K562 (cell line): ENCODE results near the gene DCXR. TPM values are rescaled to one million over a fixed set of nuclear protein-coding genes. Genes with fewer than 3 reads are reported as not detected.

Source experiments
- ARID4B ChIP-seq: sonication (generic); formaldehyde crosslinking; IDR thresholded peaks from 2 replicates; pipeline ENCODE4 v1.8.0; 2022; ENCODE audit warnings: mild to moderate bottlenecking, missing genetic modification reagents
- CCAR2 ChIP-seq: fragments of 200-400 bp; formaldehyde crosslinking; IDR thresholded peaks from 2 replicates; pipeline ENCODE4 v1.6.1; 2017; ENCODE audit warnings: mild to moderate bottlenecking, low read depth, low read length
- IRF2 ChIP-seq: sonication (generic); formaldehyde crosslinking; IDR thresholded peaks from 2 replicates; pipeline ENCODE4 v1.8.1; 2022; ENCODE audit warnings: mild to moderate bottlenecking, missing genetic modification reagents
- RBM25 ChIP-seq: fragments of 200-400 bp; formaldehyde crosslinking; IDR thresholded peaks from 2 replicates; pipeline ENCODE4 v1.6.1; 2018; ENCODE audit warnings: low read length, low read depth, moderate library complexity; ENCODE audit not compliant: severe bottlenecking
- SRSF1 ChIP-seq: fragments of 200-400 bp; formaldehyde crosslinking; IDR thresholded peaks from 2 replicates; pipeline ENCODE4 v1.6.1; 2017; ENCODE audit warnings: mild to moderate bottlenecking, low read depth, low read length, moderate library complexity
- THRAP3 ChIP-seq: fragments of 450-650 bp; IDR thresholded peaks from 2 replicates; pipeline ENCODE4 v1.6.1; 2016; ENCODE audit warnings: mild to moderate bottlenecking, inconsistent platforms, borderline replicate concordance
- ZC3H4 ChIP-seq: sonication (generic); formaldehyde crosslinking; IDR thresholded peaks from 2 replicates; pipeline ENCODE4 v1.9.0; 2021; ENCODE audit warnings: missing genetic modification reagents, borderline replicate concordance
- ZNF184 ChIP-seq: sonication (generic); formaldehyde crosslinking; IDR thresholded peaks from 2 replicates; pipeline ENCODE4 v1.5.0; 2020; ENCODE audit warnings: missing genetic modification reagents
- polyA plus RNA-seq, 8 experiments: library from polyadenylated mRNA; depleted of rRNA in 4 of 8; stranded (reverse) in 5 of 8; unstranded in 3 of 8; fragments of >200 nt; fragmentation: Nextera tagmentation in 2 of 8; fragmentation: Illumina TruSeq in 1 of 8; extraction: Ambion mirVana in 2 of 8; extraction: Trizol in 1 of 8; gene quantifications; 2 replicates each; pipeline versions ENCODE4 v1.2.1 to v1.2.3, GENCODE V29; 2011 to 2014; ENCODE audit warnings: inconsistent platforms in 1 of 8, missing spikeins in 1 of 8
- total RNA-seq, 7 experiments: library from RNA; depleted of rRNA in 6 of 7; stranded (reverse); fragments of >200 nt in 6 of 7; fragmentation: Illumina TruSeq in 2 of 7; extraction: Trizol in 2 of 7; gene quantifications; 2 replicates each; pipeline versions ENCODE4 v1.2.1 to v1.2.3, GENCODE V29; 2011 to 2021; ENCODE audit warnings: low replicate concordance in 1 of 7
- TF ChIP-seq, protein P1 (sequence below): fragments of 450-650 bp; conservative IDR thresholded peaks from 2 replicates; pipeline ENCODE4 v1.6.1; 2016; ENCODE audit warnings: missing genetic modification characterization, low read depth, mild to moderate bottlenecking, missing compliant biosample characterization, moderate library complexity
- TF ChIP-seq, protein P2 (sequence below): fragments of 150-350 bp; conservative IDR thresholded peaks from 2 replicates; pipeline ENCODE4 v1.6.1; 2014; ENCODE audit warnings: low read length

DCXR gene
- total and polyA plus RNA-seq, 9 of the 15 experiments (the other 6 are each of a cell fraction or from before 2014, with no cell fraction given): 21.3 to 274 (median 156) TPM

GRCh38 chr17:82001571-82002056 is 35.9 kb downstream of the DCXR start (continued):
- no peak for TF ChIP-seq ARID4B
- TF ChIP-seq THRAP3: no peak
- TF ChIP-seq ZC3H4 (CRISPR knock-in tag): no peak
- TF ChIP-seq IRF2 (CRISPR knock-in tag): no peak
- TF ChIP-seq ZNF184: no peak
- no peak for TF ChIP-seq CCAR2
- TF ChIP-seq, protein P1, sequence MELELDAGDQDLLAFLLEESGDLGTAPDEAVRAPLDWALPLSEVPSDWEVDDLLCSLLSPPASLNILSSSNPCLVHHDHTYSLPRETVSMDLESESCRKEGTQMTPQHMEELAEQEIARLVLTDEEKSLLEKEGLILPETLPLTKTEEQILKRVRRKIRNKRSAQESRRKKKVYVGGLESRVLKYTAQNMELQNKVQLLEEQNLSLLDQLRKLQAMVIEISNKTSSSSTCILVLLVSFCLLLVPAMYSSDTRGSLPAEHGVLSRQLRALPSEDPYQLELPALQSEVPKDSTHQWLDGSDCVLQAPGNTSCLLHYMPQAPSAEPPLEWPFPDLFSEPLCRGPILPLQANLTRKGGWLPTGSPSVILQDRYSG (tag): no peak
- TF ChIP-seq, protein P2, sequence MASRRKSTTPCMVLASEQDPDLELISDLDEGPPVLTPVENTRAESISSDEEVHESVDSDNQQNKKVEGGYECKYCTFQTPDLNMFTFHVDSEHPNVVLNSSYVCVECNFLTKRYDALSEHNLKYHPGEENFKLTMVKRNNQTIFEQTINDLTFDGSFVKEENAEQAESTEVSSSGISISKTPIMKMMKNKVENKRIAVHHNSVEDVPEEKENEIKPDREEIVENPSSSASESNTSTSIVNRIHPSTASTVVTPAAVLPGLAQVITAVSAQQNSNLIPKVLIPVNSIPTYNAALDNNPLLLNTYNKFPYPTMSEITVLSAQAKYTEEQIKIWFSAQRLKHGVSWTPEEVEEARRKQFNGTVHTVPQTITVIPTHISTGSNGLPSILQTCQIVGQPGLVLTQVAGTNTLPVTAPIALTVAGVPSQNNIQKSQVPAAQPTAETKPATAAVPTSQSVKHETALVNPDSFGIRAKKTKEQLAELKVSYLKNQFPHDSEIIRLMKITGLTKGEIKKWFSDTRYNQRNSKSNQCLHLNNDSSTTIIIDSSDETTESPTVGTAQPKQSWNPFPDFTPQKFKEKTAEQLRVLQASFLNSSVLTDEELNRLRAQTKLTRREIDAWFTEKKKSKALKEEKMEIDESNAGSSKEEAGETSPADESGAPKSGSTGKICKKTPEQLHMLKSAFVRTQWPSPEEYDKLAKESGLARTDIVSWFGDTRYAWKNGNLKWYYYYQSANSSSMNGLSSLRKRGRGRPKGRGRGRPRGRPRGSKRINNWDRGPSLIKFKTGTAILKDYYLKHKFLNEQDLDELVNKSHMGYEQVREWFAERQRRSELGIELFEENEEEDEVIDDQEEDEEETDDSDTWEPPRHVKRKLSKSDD: no peak
- no peak for TF ChIP-seq RBM25
- no peak for TF ChIP-seq SRSF1
